GM21786 (cell line): Measurements from ENCODE around the gene ULK1.
"Not testable (repeated sequence)": the region's sequence is repeated elsewhere in the genome, so short reads cannot be mapped to it uniquely, and the experiment has no call there.

Experiments used
- ATAC-seq: cut with Tn5 transposase; IDR thresholded peaks from one replicate; pipeline ENCODE4 v1.9.1; 2021; ENCODE audit not compliant: unreplicated experiment

ULK1 gene

DNA sequence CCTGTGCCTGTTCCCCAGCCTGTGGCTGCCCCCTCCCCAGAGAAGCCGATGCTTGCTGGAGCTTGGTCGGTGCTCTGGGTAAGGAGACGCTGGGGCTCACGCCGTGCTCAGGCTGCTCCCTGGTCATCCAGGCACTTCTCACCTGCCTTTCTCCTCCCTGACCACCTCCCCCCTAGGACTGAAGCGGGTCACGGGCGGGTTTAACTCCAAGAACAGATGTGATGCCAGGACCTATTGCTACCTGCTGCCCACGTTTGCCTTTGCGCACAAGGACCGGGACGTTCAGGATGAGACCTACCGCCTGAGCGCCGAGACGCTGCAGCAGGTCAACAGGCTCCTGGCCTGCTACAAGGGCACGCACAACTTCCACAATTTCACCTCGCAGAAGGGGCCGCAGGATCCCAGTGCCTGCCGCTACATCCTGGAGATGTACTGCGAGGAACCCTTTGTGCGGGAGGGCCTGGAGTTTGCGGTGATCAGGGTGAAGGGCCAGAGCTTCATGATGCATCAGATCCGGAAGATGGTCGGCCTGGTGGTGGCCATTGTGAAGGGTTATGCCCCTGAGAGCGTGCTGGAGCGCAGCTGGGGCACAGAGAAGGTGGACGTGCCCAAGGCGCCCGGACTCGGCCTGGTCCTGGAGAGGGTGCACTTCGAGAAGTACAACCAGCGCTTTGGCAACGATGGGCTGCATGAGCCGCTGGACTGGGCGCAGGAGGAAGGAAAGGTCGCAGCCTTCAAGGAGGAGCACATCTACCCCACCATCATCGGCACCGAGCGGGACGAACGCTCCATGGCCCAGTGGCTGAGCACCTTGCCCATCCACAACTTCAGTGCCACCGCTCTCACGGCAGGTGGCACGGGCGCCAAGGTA is 46.9 kb downstream of the ULK1 start:
- ATAC-seq: no peak

DNA sequence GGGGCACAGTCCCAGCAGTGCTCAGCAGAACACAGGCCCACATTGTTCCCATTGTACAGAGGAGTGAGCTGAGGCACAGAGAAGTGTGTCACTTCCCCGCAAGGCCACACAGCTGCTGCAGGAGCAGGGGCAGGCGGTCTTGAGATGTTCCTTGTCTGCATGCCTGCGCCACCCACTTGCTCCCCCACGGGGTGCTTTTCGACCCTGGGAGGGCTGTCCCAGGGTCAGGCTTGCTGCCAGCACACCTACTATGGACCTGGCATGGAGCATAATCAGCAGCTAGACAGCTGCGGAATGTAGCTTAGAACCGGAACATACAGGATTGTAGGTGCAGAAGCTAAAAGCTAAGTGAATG is 47.5 kb downstream of the ULK1 start:
- no peak for ATAC-seq

DNA sequence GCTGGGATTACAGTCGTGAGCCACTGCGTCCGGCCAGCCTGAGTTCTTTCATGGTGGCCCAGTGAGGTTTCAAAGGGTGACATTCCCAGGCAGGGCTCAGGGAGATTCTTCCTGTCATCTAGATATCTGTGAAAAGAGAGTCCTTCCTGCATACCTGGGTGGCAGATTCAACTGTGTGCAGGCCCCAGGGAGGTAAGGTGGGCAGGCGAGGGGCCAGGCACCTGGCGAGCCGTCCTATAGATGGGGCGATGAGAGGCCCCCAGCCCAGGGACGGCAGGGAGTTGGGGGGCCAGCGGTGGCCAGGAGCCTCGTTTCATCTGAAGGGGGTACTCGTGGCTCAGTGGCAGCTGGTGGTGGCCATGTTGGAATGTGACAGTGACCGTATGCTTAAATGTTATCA is 48.2 kb downstream of the ULK1 start:
- no peak for ATAC-seq

DNA sequence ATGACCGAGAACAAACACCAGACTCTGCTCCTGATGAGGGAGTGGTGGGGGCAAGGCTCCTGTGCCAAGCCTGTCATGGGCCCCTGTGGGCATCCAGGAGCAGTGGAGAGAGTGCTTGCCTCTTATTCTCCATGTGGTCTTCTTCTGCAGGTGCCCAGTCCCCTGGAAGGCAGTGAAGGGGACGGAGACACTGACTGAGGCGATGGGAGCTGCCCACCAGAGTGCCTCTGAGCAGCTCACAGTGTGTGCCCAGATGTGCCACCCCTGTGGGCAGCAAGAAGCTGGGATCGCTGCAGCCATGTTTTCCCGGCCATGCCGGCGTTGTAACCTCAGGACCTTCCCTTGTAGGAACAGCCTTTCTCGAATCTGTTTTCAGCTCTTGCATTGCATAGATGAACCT is 49.0 kb downstream of the ULK1 start:
- no peak for ATAC-seq

DNA sequence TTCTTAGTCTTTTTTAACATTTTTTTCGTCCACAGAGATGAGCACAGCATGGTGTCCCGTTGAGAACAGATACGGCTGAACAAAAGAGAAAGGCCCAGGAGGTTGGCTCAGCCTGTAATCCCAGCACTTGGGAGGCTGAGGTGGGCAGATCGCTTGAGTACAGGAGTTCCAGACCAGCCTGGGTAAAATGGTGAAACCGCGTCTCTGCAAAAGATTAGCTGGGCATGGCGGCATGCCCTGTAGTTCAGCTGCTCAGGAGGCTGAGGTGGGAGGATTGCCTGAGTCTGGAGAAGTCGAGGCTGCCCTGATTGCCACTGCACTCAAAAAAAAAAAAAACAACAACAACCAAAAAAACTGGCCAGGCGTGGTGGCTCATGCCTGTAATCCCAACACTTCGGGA is 49.5 kb downstream of the ULK1 start:
- no peak for ATAC-seq

DNA sequence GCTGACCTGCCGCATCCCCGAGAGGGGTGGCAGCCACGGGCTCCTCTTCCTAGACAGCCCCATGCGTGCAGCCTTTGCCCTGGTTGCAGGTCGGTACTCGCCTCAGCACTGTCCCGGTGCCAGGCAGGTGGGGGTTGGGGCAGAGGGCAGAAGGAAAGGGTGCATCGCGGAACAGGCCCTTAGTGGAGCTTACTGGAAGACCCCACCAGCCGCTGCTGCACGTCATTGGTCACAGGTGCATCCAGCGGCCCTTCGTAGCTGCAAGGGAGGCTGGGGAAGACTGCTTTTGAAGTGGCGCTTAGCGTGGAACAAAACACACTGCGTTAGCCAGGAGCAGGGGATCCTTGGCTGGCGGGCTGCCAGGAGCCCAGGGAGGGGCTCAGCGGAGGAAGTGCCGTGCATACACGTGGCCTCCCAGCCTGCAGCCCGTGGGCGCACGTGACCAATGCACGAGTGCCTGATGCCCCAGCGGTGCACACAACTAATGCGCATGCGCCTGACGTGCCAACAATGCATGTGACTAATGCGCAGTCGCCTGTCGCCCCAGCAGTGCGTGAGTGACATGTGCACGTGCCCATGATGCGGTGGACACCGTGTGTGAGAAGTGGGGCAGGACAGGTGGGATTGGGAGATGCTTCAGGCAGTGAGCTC is 50.3 kb downstream of the ULK1 start:
- ATAC-seq: no peak

DNA sequence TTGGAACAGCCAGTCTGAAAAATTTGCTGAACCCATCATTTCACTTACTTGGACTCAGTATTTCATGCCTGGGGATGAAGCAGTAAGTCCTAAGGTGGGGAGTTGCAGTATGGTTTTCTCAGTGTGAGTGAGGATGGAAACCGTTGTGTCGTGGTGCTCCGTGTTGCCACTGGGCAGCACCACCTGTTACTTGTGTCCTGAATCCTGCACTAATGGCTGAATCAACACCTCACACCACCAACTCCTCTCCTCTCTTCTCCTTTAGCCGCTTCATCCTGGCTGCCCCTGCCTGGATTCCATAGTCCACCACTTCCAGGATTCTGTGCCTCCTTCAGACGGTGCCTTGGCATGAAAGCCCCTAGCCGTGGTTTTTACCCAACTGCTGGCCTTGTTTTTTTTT is 52.3 kb downstream of the ULK1 start:
- no peak for ATAC-seq

DNA sequence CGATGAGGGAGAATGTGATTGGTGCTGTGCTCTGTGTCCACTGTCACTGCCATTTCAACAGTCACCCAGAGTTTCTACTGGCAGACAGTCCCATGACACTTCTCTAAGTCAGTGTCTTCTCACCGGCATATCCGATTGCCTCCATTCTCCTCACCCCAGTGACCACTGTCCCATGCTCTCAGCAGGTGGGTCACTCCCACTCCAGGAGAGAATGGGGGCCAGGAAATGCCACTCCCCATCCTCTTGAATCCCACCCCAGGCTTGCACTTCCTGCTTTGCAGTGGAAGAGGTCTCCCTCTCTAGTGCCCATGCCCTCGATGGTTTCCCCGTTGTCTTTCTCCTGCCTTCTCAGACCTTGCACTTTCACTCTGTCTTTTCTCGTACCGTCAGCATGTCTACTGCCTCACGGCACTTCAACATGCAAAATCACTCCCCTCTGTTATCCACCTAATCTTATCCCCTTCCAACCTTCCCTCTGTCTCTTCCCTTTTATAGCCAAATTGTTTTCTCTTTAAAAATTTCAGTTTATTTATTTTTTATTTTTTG is 53.1 kb downstream of the ULK1 start:
- ATAC-seq: no peak

GRCh38 chr12:131948166-131948712 is 53.8 kb downstream of the ULK1 start:
- ATAC-seq: no peak

DNA sequence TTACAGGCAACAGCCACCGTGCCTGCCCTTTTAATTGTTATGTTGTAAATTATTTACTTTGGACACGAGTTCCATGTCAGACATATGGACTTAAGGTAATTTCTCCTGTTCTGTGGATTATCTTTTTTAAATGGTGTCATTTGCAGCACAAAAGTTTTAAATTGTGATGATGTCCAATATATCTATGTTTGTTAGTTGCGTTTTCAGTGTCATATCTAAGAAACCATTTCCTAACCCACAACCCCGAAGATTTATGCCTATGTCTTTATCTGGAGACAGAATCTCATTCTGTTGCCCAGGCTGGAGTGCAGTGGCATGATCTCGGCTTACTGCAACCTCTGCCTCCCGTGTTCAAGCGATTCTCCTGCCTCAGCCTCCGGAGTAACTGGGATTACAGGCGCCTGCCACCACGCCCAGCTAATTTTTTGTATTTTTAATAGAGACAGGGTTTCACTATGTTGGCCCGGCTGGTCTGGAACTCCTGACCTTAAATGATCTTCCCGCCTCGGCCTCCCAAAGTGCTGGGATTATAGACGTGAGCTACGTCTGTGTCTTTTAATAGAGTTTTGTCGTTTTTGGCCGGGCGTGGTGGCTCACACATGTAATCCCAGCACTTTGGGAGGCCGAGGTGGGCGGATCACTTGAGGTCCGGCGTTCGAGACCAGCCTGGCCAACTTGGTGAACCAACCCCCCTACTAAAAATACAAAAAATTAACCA is 54.5 kb downstream of the ULK1 start:
- not testable (repeated sequence) for ATAC-seq

DNA sequence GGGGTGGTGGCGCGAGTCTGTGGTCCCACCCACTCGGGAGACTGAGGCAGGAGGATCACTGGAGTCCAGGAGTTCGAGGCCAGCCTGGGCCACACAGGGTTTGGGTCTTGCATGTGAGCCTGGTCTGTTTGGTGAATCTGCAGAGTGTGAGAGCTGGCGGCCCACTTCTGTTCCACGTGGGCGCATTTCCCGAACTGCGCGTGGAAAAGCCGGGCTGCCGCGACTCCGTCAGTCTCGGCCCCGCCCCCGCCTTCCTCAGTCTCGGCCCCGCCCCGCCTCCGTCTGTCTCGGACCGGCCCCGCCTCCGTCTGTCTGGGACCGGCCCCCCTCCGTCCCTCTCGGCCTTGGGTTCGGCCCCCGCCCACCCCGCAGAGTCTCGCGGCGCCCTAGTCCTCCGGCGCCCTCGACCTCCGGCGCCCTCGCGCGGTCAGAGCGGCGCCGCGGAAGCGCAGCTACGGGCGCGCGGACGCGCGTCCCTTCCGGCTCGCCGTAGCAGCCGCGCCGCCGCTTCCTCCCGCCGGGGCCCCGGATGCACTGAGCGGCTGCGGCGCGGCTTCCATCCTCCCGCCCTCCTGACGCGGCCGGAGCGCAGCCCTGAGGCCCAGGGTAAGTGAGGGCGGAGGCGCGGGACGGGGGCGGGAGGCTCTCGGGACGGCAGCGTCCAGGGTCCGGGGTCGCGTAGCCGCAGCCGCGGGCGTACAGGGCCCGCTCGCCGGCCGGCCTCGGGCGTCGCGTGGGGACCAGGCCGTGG is 55.2 kb downstream of the ULK1 start, which contains the start of gene EP400:
Gene EP400, plus strand, starts transcription at position 512 of the 751 bp plus-strand sequence. CDS start 10,678 bp downstream, outside the sequence.
- peak; percentile 76 for ATAC-seq

DNA sequence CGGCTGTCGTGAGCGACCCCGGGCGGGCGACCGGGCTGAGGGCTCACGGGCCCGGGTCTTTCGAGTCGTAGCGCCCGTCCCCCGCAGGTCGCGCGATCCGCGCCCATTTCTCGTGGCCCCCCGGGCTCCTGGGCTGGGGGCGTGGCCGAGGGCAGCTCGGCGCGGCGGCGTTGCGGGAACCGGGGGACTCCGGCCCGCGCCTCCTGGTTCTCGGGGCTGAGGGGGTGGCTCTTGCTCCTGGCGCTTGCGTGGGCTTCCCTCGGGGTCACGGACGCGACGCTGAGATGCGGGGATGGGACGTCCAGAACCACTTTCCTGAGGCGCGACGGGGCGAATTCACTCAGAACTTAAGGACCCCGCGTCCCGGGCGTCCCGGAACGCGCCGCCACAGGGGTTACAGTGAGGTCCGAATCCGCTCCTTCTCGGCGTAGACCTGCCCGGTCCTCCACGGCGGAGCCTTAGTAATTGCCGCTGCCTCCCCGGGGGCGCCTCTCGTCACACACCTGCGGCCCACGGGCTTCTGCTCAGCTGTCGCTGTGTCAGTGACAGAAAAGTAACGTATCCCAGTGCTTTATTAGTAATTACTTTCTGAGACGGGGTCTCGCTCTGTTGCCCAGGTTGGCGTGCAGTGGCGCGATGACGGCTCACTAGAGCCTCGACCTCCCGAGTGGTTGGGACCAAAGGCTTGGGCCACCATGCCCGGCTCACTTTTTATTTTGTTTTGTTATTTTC is 55.9 kb downstream of the ULK1 start:
- peak; percentile 20 for ATAC-seq

- not testable (repeated sequence) for ATAC-seq
These were observed 59.4 kb downstream of the ULK1 start for GRCh38 chr12:131953810-131954209.

DNA sequence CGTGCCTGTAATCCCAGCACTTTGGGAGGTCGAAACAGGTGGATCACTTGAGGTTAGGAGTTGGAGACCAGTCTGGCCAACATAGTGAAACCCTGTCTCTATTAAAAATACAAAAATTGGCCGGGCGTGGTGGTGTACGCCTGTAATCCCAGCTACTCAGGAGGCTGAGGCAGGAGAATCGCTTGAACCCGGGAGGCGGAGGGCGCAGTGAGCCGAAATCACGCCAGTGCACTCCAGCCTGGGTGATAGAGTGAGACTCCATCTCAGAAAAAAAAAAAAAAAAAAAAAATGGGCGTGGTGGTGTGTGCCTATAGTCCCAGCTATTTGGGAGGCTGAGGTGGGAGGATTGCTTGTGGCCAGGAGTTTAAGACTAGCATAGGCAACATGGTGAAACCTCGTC is 60.0 kb downstream of the ULK1 start:
- not testable (repeated sequence) for ATAC-seq

DNA sequence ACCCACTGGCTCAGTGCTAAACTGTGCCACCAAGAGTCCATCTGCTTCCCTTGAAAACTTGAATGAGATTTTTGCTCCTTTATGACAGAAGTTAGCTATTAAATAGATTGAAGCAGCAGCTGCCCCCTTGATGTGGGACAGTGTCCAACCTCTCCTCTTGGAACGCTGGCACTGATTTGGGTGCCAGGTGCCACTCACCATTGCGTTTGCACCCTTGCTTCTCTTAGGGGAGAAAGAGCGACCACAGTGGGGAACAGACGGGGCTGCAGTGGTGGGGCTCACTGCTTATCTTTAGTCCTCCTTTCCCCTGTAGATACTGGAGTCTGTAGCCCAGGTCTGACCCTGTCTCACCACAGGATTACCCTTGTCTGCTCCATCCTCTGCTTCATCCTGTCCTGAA is 64.7 kb downstream of the ULK1 start:
- no peak for ATAC-seq

- no peak for ATAC-seq
These were observed 65.5 kb downstream of the ULK1 start for GRCh38 chr12:131959641-131960589.

GRCh38 chr12:131960590-131961325 is 66.3 kb downstream of the ULK1 start:
- ATAC-seq: not testable (repeated sequence)

- not testable (repeated sequence) for ATAC-seq
These were observed 66.9 kb downstream of the ULK1 start for GRCh38 chr12:131961328-131961727.
